Stimulated activated CD4-positive, alpha-beta T cell treated with anti-CD3 and anti-CD28 coated beads, Interleukin-15, amount 100 ng/mL, for 1 hour (primary cell): ENCODE results near the gene TOX3.

Experiments
- DNase-seq, 2 donors: peaks; one replicate each; pipeline ENCODE4 v3.0.0-alpha.2; 2020; ENCODE audit warnings: low read depth in 1 of 2, low spot score in 1 of 2

TOX3 gene

DNA sequence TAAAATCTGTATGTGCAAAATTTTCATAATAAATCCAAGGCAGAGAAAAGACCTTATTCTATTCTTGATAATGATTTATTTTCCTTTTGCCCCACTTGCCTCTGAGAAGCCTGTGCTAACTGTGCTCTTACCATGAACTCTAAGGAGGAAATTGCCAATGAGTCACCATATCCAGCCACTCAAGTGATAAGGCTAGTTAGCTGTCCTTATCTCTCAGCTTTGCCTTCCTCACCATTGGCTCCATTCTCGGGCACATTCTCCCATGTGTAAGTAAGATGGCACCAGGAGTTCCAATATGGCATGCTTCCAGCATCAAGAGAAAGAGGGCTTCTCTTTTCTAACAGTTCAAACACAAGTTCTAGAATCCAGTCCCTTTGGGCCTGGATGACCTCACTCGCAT lies 142.4 kb downstream of the TOX3 start:
- no peak for DNase-seq

DNA sequence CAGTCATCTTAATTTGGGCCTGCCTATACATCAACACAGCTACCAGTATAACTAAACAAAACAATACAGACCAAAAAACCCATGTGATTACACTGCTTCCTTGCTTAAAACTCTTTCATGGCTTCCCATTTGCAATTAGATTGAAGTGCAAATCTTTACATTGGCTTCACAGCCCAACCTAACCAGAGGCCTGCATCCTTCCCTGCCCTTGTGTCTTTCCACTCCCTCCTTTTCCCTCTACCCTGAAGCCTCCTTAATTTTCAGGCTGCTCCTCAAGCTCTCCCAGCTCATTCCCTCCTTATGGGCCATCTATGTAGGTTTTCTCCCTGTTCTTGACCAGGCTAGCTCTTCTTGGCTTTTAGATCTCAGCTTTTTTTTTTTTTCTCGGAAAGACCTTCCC lies 147.8 kb downstream of the TOX3 start:
- DNase-seq: no peak

DNA sequence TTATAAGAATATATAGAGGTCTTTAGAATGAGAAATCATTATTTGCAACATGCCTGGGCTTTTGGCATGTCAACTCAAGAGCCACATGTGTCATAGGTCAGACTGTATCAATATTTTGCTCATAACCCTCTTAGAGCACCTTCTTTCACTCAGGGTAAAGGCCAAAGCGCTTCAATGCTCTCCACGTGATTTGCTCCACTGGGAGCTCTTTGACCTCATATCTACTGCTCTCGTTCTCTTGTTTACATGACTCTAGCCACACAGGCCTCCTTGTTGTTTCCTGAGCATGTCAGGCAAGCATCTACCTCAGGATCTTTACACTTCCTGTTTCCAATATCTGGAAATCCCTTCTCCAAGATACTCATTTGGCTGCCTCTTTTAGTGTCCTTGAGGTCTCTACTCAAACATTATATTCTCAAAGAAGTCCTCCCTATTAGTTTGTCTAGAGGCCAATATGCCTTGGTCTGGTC lies 148.4 kb downstream of the TOX3 start:
- no peak for DNase-seq

DNA sequence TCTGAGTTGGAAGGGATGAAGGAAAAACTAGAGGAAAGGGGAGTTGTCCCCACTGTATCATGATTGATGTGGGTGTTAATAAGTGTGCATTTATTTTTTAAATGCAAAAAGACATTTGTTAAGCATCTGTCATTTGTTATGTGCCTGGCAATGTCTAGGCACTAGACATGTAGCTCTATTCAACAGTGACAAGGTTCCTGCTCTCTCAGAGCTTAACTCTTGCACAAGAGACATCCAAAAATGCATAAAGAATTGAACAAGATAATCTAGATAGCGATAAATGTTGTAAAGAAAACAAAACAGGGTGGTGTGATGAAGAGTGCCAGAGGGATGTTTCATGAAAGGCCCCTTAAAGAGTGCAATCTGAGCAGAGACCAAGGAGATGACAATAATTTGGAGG lies 148.9 kb downstream of the TOX3 start:
- DNase-seq: no peak

DNA sequence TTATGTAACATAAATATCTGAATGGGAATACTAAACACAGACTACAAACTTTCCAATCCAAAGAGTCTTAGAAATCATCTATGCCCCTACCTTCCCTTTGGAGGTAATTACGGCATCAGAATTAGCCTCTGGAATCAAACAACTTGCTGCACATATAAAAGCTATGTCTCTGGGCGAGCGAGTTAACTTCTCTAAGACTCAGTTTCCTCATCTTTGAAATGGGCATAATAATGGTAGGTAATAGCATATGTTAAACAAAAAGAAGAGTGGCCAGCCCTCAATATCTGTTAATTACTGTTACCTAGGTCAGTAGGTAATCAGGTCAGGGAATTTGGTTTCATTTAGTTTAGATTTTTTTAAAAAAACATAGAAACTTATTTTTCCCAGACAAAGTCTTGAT lies 153.5 kb downstream of the TOX3 start:
- DNase-seq: no peak

DNA sequence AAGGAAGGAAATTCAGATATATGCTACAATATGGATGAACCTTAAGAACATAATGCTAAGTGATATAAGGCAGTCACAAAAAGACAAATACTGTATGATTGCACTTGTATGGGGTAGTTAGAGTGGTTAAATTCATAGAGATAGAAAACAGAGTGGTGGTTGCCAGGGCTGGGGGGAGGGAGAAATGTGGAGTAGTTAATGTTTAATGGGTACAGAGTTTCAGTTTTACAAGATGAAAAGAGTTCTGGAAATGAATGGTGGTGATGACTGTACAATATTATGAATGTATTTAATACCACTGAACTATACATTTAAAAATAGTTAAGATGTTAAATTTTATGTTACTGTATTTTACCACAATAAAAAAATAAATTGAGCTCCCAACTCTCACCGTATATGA lies 157.9 kb downstream of the TOX3 start:
- DNase-seq: no peak
